ENCODE measurements around the gene LDHD.
A peak's percentile ranks its signal among the peaks of the same experiment; 100 is the strongest.

LDHD gene

DNA sequence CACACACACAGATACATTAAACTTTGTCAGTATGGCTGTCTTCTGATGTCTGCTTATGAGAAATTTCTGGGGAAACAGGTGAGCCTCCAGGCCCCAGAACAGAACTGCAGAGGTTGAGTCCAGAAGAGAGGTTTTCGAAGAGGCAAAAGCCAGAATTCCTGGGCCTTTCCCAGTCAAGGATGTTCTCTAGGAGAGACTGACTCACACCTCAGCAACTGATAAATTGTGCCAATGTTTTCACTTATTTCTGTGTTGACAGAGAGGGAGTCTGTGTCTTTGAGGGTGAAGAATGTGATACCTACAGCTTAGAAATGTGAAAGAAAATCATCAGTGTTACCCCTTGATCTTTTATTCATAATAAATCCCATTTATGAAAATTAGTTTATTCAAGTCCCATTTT lies 30.3 kb downstream of the LDHD start:
- Histone ChIP-seq H3K9ac (ENCODE audit: low read length) (no peak overlapping the region), H3K4me3 (ENCODE audit: low read depth in 1 of 2, low read length in 2 of 2) (no peak overlapping the region), H3K4me1 (ENCODE audit: insufficient read depth, low read length) (peaks cover 86% of the 10 kb centered on the region), H3K9me3 (ENCODE audit: low read length) (no peaks in the 10 kb centered on the region), H3K36me3 (ENCODE audit: insufficient read depth, low read length) (no peaks in the 10 kb centered on the region), H3K27me3 (ENCODE audit: control insufficient read depth in 1 of 2, insufficient read depth in 2 of 2, low read length in 2 of 2) (no peaks in the 10 kb centered on the region), H3K27ac (ENCODE audit: low read depth, low read length) (peak overlapping the region; percentile 74)

DNA sequence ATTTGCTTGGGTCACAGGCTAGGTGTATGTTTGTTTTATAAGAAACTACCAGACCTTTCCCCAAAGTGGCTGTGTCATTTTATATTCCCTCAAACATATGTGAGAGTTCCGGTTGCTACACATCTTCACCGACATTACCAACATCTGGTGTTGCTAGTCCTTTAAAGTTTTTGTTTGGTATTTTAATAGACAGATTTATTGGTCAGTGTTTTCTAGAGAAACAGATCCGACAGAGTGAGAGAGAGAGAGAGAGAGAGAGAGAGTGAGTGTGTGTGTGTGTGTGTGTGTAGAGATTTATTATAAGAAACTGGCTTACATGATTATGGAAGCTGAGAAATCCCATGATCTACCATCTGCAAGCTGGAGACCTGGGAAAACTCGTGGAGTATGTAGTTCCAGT lies 31.0 kb downstream of the LDHD start:
- H3K4me3 ChIP-seq (ENCODE audit: low read depth in 1 of 2, low read length in 2 of 2) = no peak overlapping the region
- no peaks in the 10 kb centered on the region for H3K36me3 ChIP-seq (ENCODE audit: insufficient read depth, low read length)
- H3K27ac ChIP-seq (ENCODE audit: low read depth, low read length) = peak overlapping the region; percentile 74
- no peak overlapping the region for H3K9ac ChIP-seq (ENCODE audit: low read length)
- H3K27me3 ChIP-seq (ENCODE audit: control insufficient read depth in 1 of 2, insufficient read depth in 2 of 2, low read length in 2 of 2) = no peaks in the 10 kb centered on the region
- H3K9me3 ChIP-seq (ENCODE audit: low read length) = no peaks in the 10 kb centered on the region
- H3K4me1 ChIP-seq (ENCODE audit: insufficient read depth, low read length) = peaks cover 87% of the 10 kb centered on the region

DNA sequence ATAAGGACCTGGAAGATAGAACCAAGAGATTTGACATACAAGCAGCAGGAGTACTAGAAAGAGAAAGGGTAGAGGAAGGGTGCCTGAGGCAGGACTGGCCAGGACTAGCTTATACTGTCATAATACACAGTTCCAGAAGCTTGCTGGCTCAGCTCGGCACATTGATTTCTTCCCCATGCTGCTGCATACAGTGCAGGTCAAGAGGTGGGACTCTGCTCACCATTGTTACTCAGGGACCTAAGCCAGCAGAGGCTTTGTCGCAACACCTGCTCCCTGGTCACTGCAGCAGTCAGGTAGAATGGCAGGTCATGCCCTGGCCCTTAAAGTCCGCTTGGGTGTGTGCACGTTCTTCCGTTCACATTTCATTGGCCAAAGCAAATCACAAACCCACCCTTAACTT lies 32.8 kb downstream of the LDHD start:
- H3K36me3 ChIP-seq (ENCODE audit: insufficient read depth, low read length) = no peaks in the 10 kb centered on the region
- peaks cover 71% of the 10 kb centered on the region for H3K4me1 ChIP-seq (ENCODE audit: insufficient read depth, low read length)
- no peak overlapping the region for H3K4me3 ChIP-seq (ENCODE audit: low read depth in 1 of 2, low read length in 2 of 2)
- H3K27me3 ChIP-seq (ENCODE audit: control insufficient read depth in 1 of 2, insufficient read depth in 2 of 2, low read length in 2 of 2) = no peaks in the 10 kb centered on the region
- no peak overlapping the region for H3K27ac ChIP-seq (ENCODE audit: low read depth, low read length)
- no peak overlapping the region for H3K9ac ChIP-seq (ENCODE audit: low read length)
- H3K9me3 ChIP-seq (ENCODE audit: low read length) = no peaks in the 10 kb centered on the region

DNA sequence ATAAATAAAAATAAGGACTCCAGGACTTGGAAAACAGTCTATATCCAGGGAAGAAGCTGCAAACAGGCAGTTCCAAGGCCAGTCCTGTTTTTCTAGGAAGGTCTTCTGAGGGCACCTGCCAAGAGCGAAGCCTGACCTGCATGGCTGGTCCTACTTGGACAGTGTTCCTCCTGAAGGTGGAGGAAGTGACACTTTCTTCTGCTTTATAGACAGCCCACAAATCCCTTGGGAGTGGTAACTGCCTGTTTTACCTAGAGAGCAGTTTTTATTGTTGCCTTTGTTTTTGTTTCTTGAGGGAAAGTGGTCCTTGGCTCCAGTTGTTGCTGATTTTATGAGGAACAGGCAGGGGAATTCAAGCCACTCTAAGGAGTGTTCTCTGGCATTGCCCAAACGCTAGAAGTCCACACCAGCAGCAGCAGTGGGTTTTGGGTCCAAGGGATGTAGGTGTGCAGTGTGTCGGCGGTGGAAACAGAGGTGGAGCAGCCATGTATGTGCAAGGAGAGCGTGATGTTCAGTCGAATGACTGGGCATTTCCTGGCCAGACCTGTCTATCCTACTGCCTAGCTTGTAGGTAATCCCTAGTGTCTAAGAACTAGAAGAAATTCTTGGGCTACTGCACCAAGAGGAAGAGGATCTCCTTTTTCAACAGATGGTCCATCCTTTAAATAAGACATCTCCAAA lies 35.3 kb downstream of the LDHD start:
- Histone ChIP-seq H3K27ac (ENCODE audit: low read depth, low read length) (no peak overlapping the region), H3K9me3 (ENCODE audit: low read length) (no peaks in the 10 kb centered on the region), H3K4me1 (ENCODE audit: insufficient read depth, low read length) (peaks cover 46% of the 10 kb centered on the region), H3K9ac (ENCODE audit: low read length) (no peak overlapping the region), H3K4me3 (ENCODE audit: low read depth in 1 of 2, low read length in 2 of 2) (no peak overlapping the region), H3K27me3 (ENCODE audit: control insufficient read depth in 1 of 2, insufficient read depth in 2 of 2, low read length in 2 of 2) (no peaks in the 10 kb centered on the region), H3K36me3 (ENCODE audit: insufficient read depth, low read length) (no peaks in the 10 kb centered on the region)

DNA sequence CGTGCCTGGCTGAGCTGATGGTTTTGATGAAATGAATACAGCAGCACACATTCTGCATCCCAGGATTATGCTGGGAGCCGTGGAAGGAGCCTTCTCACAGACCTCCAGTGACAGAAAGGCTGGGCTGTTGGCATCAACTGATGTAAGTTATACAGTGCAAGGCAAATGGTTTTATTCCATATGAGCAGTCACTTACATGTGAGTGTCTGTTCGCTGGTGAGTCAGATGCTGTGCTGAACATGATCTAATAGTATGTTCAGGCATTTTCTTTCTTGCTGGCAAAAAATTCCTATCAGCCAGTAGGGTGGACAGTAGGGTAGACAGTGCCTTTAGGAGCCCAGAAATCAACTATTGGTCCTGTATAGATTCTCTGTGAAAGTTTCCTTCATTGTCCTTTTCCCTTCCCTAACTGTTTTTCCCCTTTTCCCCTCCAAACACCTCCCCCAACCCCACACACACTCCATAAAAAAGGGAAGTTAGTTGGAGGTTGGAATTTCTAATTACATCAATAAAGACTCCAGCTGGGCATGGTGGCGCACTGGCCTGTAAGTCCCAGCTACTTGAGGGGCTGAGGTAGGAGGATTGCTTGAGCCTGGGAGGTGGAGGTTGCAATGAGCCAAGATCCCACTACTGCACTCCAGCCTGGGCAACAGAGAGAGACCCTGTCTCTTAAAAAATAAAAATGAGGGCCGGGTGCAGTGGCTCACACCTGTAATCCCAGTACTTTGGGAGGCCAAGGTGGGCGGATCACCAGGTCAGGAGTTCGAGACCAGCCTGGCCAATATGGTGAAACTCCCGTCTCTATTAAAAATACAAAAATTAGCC lies 36.2 kb downstream of the LDHD start:
- Histone ChIP-seq H3K4me1 (ENCODE audit: insufficient read depth, low read length) (peaks cover 42% of the 10 kb centered on the region), H3K4me3 (ENCODE audit: low read depth in 1 of 2, low read length in 2 of 2) (no peak overlapping the region), H3K36me3 (ENCODE audit: insufficient read depth, low read length) (no peaks in the 10 kb centered on the region), H3K27ac (ENCODE audit: low read depth, low read length) (no peak overlapping the region), H3K27me3 (ENCODE audit: control insufficient read depth in 1 of 2, insufficient read depth in 2 of 2, low read length in 2 of 2) (no peaks in the 10 kb centered on the region), H3K9ac (ENCODE audit: low read length) (no peak overlapping the region), H3K9me3 (ENCODE audit: low read length) (no peaks in the 10 kb centered on the region)

DNA sequence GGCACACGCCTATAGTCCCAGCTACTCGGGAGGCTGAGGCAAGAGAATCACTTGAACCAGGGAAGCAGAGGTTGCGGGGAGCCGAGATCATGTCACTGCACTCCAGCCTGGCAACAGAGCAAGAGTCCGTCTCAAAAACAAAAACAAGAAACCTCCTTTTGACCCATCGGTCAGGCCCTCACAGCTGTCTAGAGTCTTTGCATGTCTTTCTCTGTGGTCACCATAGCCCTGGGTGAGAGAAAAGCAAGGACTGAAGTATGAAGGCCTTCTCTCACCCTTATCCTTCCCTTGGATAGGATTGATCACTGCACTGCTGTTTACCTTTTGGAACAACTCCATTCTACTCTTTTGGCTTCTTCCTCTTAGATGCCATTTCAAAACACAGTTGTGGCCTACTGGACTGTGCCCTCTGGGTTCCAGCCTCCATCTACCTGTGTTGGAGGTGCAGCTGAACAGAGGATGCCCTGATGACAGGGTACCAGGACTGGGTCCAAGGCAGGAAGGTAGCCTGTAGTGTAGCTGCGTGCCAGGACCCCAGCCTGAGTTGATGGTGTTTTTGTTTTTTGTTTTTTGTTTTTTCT lies 37.1 kb downstream of the LDHD start:
- H3K4me3 ChIP-seq (ENCODE audit: low read depth in 1 of 2, low read length in 2 of 2) = no peak overlapping the region
- H3K27me3 ChIP-seq (ENCODE audit: control insufficient read depth in 1 of 2, insufficient read depth in 2 of 2, low read length in 2 of 2) = no peaks in the 10 kb centered on the region
- no peaks in the 10 kb centered on the region for H3K9me3 ChIP-seq (ENCODE audit: low read length)
- no peak overlapping the region for H3K27ac ChIP-seq (ENCODE audit: low read depth, low read length)
- no peak overlapping the region for H3K9ac ChIP-seq (ENCODE audit: low read length)
- H3K4me1 ChIP-seq (ENCODE audit: insufficient read depth, low read length) = peaks cover 36% of the 10 kb centered on the region
- no peaks in the 10 kb centered on the region for H3K36me3 ChIP-seq (ENCODE audit: insufficient read depth, low read length)

DNA sequence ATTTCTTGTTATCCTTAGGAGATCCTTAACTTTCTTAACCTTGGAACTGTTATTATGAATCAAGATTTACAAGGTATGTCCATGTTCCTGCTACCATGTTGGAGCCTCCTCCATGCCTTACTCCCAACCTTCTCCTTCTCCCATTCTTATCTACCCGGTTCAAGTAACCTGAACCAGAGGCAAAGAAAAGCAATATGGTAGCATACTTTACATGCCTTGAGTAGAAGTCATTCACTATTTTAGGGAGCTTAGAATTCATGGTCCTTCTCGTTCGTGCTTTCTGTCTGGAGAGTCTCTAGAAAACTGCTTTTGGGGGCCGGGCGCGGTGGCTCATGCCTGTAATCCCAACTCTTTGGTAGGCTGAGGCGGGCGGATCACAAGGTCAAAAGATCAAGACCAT lies 37.7 kb downstream of the LDHD start:
- Histone ChIP-seq H3K27ac (ENCODE audit: low read depth, low read length) (no peak overlapping the region), H3K9me3 (ENCODE audit: low read length) (no peaks in the 10 kb centered on the region), H3K27me3 (ENCODE audit: control insufficient read depth in 1 of 2, insufficient read depth in 2 of 2, low read length in 2 of 2) (no peaks in the 10 kb centered on the region), H3K4me1 (ENCODE audit: insufficient read depth, low read length) (peaks cover 35% of the 10 kb centered on the region), H3K9ac (ENCODE audit: low read length) (no peak overlapping the region), H3K4me3 (ENCODE audit: low read depth in 1 of 2, low read length in 2 of 2) (no peak overlapping the region), H3K36me3 (ENCODE audit: insufficient read depth, low read length) (no peaks in the 10 kb centered on the region)

DNA sequence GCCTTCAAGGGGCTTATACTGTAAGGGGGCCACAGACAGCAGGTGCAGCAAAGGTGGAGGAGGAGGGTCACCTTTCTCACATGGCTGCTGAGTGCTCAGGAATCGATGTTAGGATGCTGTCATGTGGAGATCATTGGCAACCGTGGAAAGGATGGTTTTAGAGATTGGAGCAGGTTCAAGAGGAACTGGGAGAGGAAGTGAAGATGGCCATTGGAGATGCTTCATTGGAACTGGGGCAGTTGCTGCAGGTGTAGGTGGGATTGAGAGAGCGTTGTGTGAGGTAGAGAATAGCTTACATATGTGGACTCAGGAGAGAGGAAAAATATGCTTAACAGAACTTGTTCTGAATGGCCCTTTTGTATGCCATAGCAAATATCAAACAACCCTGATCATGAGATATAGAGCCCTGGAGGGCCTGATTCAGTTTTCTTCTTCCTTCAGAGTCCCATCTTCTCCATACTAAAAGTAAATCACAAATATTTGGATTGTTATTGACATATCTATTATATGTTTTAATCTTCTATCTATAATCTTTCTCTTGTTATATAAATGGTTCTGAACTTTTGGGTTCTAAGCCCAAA lies 40.8 kb downstream of the LDHD start:
- H3K9me3 ChIP-seq (ENCODE audit: low read length) = no peaks in the 10 kb centered on the region
- H3K36me3 ChIP-seq (ENCODE audit: insufficient read depth, low read length) = no peaks in the 10 kb centered on the region
- no peak overlapping the region for H3K27ac ChIP-seq (ENCODE audit: low read depth, low read length)
- no peaks in the 10 kb centered on the region for H3K27me3 ChIP-seq (ENCODE audit: control insufficient read depth in 1 of 2, insufficient read depth in 2 of 2, low read length in 2 of 2)
- H3K4me3 ChIP-seq (ENCODE audit: low read depth in 1 of 2, low read length in 2 of 2) = no peak overlapping the region
- no peak overlapping the region for H3K9ac ChIP-seq (ENCODE audit: low read length)
- H3K4me1 ChIP-seq (ENCODE audit: insufficient read depth, low read length) = peaks cover 20% of the 10 kb centered on the region

DNA sequence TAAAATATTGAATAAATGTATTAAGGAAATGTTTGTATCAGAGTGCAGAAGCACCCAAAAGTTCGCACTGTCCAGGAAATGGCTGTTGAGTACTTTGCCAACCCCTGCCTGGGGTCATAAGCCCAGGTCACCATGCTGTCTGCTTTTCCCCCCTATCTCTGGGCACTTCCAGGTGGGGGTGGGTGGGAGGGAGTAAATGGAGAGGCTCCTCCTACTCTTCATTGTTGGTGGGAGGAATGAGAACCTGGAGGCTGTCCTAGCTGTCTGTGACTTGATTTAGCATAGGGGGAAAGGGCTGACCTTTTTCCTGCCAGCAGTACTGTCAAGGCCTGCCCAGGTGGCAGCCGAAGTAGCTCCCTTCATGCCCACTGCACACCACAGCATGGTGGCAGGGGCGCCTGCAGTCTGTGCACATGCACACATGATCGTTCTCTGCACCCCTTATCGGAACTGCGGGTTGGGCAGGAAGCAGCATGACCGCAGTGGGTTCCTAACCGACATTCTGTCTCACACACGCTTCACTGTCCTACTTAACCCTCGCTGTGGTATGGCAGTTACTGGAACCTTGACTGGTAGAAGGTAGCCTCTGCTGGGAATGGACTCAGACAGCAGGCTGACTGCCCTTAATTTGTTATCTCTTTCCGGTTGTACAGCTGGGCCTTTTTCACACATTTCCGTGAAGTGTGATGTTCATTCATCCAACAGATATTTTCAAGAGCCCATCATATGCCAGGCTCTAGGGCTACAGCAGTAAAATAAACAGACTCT lies 41.5 kb downstream of the LDHD start:
- Histone ChIP-seq H3K27ac (ENCODE audit: low read depth, low read length) (no peak overlapping the region), H3K27me3 (ENCODE audit: control insufficient read depth in 1 of 2, insufficient read depth in 2 of 2, low read length in 2 of 2) (no peaks in the 10 kb centered on the region), H3K4me1 (ENCODE audit: insufficient read depth, low read length) (peaks cover 26% of the 10 kb centered on the region), H3K9me3 (ENCODE audit: low read length) (no peaks in the 10 kb centered on the region), H3K4me3 (ENCODE audit: low read depth in 1 of 2, low read length in 2 of 2) (no peak overlapping the region), H3K9ac (ENCODE audit: low read length) (no peak overlapping the region), H3K36me3 (ENCODE audit: insufficient read depth, low read length) (no peaks in the 10 kb centered on the region)

DNA sequence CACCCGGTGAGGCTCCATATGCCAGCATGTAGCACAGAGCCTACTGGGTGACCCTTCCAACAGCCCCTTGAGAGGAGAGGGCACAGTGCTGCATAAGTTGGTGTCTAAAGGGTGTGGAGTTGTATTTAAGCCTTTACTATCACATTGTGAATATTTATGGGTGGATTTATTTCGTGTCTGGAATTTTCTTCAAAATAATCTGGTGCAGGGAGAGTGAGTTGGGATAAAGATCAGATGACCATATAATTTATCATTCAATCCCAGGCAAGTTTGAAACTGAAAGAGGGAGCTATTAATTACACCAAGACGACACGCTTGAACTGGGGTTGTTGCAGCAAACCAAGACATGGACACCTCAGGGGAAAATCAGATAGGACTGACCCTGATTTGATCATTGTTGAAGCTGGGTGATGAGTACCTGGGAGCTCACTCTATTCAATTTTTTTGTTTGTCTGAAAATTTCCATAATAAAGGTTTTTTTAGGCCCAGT lies 42.2 kb downstream of the LDHD start:
- H3K27me3 ChIP-seq (ENCODE audit: control insufficient read depth in 1 of 2, insufficient read depth in 2 of 2, low read length in 2 of 2) = no peaks in the 10 kb centered on the region
- H3K36me3 ChIP-seq (ENCODE audit: insufficient read depth, low read length) = no peaks in the 10 kb centered on the region
- no peak overlapping the region for H3K27ac ChIP-seq (ENCODE audit: low read depth, low read length)
- peaks cover 30% of the 10 kb centered on the region for H3K4me1 ChIP-seq (ENCODE audit: insufficient read depth, low read length)
- H3K9ac ChIP-seq (ENCODE audit: low read length) = no peak overlapping the region
- no peak overlapping the region for H3K4me3 ChIP-seq (ENCODE audit: low read depth in 1 of 2, low read length in 2 of 2)
- no peaks in the 10 kb centered on the region for H3K9me3 ChIP-seq (ENCODE audit: low read length)

Data from muscle layer of colon (tissue), 2 donors.